Measurements from ENCODE around the gene FAM184A. TPM values are rescaled to one million over a fixed set of nuclear protein-coding genes. Genes with fewer than 3 reads are reported as not detected.

FAM184A gene
- polyA plus RNA-seq, 1 donor (not counting 4 experiments of a cell fraction or from before 2014, with no cell fraction given) = 0.20 TPM

- Histone ChIP-seq H3K36me3 (ENCODE audit: control insufficient read depth in 2 of 2, extremely low read depth in 1 of 2, insufficient read depth in 2 of 2, low read length in 2 of 2) (no peaks in the 10 kb centered on the region), H4K20me1 (ENCODE audit: control insufficient read depth, extremely low read depth, insufficient read depth, low read length) (no peaks in the 10 kb centered on the region), H3K9ac (ENCODE audit: control insufficient read depth, extremely low read depth, insufficient read depth, low read length) (no peak overlapping the region), H3K4me3 (ENCODE audit: control insufficient read depth in 2 of 3, extremely low read depth in 1 of 3, insufficient read depth in 2 of 3, low read depth in 1 of 3, low read length in 3 of 3) (no peak overlapping the region), H2AFZ (ENCODE audit: control insufficient read depth, low read length) (no peak overlapping the region), H3K79me2 (ENCODE audit: control insufficient read depth, insufficient read depth, low read length) (no peaks in the 10 kb centered on the region), H3K27ac (ENCODE audit: control insufficient read depth, insufficient read depth, low read length) (no peak overlapping the region), H3K4me2 (ENCODE audit: control insufficient read depth, extremely low read depth, insufficient read depth, low read depth, low read length) (no peak overlapping the region), H3K9me1 (ENCODE audit: control insufficient read depth, extremely low read depth, insufficient read depth, low read length) (no peaks in the 10 kb centered on the region), H3K9me3 (ENCODE audit: control insufficient read depth, low read depth, low read length) (no peaks in the 10 kb centered on the region), H3K4me1 (ENCODE audit: control insufficient read depth, extremely low read depth, insufficient read depth, low read length) (no peaks in the 10 kb centered on the region), H3K27me3 (ENCODE audit: control insufficient read depth, extremely low read depth, insufficient read depth, low read length) (no peaks in the 10 kb centered on the region)
- dilution Hi-C loops (cut with MboI; ENCODE audit: extremely low pct_ligation_motif_present, low sequenced_read_pairs) = loop anchor here (25.0 kb wide), 1 partner anchor 159 kb away; no protein-coding TSS in a partner anchor
- DNase-seq (ENCODE audit: low read depth, low spot score) (no peak), FAIRE-seq (no peak)
- no peak for TF ChIP-seq EZH2 (IDR thresholded peaks at IDR 0.05; ENCODE audit: low read length)
- TF ChIP-seq, protein P1, sequence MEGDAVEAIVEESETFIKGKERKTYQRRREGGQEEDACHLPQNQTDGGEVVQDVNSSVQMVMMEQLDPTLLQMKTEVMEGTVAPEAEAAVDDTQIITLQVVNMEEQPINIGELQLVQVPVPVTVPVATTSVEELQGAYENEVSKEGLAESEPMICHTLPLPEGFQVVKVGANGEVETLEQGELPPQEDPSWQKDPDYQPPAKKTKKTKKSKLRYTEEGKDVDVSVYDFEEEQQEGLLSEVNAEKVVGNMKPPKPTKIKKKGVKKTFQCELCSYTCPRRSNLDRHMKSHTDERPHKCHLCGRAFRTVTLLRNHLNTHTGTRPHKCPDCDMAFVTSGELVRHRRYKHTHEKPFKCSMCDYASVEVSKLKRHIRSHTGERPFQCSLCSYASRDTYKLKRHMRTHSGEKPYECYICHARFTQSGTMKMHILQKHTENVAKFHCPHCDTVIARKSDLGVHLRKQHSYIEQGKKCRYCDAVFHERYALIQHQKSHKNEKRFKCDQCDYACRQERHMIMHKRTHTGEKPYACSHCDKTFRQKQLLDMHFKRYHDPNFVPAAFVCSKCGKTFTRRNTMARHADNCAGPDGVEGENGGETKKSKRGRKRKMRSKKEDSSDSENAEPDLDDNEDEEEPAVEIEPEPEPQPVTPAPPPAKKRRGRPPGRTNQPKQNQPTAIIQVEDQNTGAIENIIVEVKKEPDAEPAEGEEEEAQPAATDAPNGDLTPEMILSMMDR (optimal IDR thresholded peaks at IDR 0.05 in 1 of 3, IDR thresholded peaks at IDR 0.05 in 1 of 3, conservative IDR thresholded peaks at IDR 0.05 in 1 of 3; ENCODE audit: extremely low read depth in 1 of 3, insufficient read depth in 2 of 3, low read length in 3 of 3) = no peak
These were observed 125.1 kb downstream of the FAM184A start for GRCh38 chr6:118953391-118953790.

DNA sequence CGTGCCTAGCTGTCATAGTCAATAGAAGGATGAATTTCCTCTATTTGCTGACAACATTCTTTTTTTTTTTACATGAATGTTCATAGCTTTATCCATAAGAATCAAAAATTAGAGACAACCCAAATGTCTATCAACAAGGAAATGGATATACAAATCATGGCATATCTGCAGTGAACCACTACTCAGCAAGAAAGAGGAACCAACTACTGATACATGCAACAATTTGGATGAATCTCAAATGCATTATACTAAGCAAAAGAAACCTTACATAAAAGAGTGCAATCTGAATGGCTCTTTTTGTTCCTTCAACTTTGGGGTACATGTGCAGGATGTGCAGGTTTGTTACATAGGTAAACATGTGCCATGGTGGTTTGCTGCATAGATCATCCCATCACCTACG lies 125.8 kb downstream of the FAM184A start:
- Histone ChIP-seq H2AFZ (ENCODE audit: control insufficient read depth, low read length) (no peak overlapping the region), H4K20me1 (ENCODE audit: control insufficient read depth, extremely low read depth, insufficient read depth, low read length) (no peaks in the 10 kb centered on the region), H3K9me1 (ENCODE audit: control insufficient read depth, extremely low read depth, insufficient read depth, low read length) (no peaks in the 10 kb centered on the region), H3K4me2 (ENCODE audit: control insufficient read depth, extremely low read depth, insufficient read depth, low read depth, low read length) (no peak overlapping the region), H3K4me3 (ENCODE audit: control insufficient read depth in 2 of 3, extremely low read depth in 1 of 3, insufficient read depth in 2 of 3, low read depth in 1 of 3, low read length in 3 of 3) (no peak overlapping the region), H3K27me3 (ENCODE audit: control insufficient read depth, extremely low read depth, insufficient read depth, low read length) (no peaks in the 10 kb centered on the region), H3K9me3 (ENCODE audit: control insufficient read depth, low read depth, low read length) (no peaks in the 10 kb centered on the region), H3K36me3 (ENCODE audit: control insufficient read depth in 2 of 2, extremely low read depth in 1 of 2, insufficient read depth in 2 of 2, low read length in 2 of 2) (no peaks in the 10 kb centered on the region), H3K4me1 (ENCODE audit: control insufficient read depth, extremely low read depth, insufficient read depth, low read length) (no peaks in the 10 kb centered on the region), H3K9ac (ENCODE audit: control insufficient read depth, extremely low read depth, insufficient read depth, low read length) (no peak overlapping the region), H3K27ac (ENCODE audit: control insufficient read depth, insufficient read depth, low read length) (no peak overlapping the region), H3K79me2 (ENCODE audit: control insufficient read depth, insufficient read depth, low read length) (no peaks in the 10 kb centered on the region)
- TF ChIP-seq EZH2 (IDR thresholded peaks at IDR 0.05; ENCODE audit: low read length) = no peak
- TF ChIP-seq, protein P1 (optimal IDR thresholded peaks at IDR 0.05 in 1 of 3, IDR thresholded peaks at IDR 0.05 in 1 of 3, conservative IDR thresholded peaks at IDR 0.05 in 1 of 3; ENCODE audit: extremely low read depth in 1 of 3, insufficient read depth in 2 of 3, low read length in 3 of 3) = no peak
- FAIRE-seq (no peak), DNase-seq (ENCODE audit: low read depth, low spot score) (no peak)
- dilution Hi-C loops (cut with MboI; ENCODE audit: extremely low pct_ligation_motif_present, low sequenced_read_pairs) = loop anchor here (25.0 kb wide), 1 partner anchor 160 kb away; no protein-coding TSS in a partner anchor

Data from keratinocyte (primary cell).